Measurements from ENCODE around the gene SBNO2. TPM values are rescaled to one million over a fixed set of nuclear protein-coding genes. Genes with fewer than 3 reads are reported as not detected.

The SBNO2 gene
- total and polyA plus RNA-seq, 2 of the 4 experiments (the other 2 are of a cell fraction): 13.4 to 40.5 TPM

DNA sequence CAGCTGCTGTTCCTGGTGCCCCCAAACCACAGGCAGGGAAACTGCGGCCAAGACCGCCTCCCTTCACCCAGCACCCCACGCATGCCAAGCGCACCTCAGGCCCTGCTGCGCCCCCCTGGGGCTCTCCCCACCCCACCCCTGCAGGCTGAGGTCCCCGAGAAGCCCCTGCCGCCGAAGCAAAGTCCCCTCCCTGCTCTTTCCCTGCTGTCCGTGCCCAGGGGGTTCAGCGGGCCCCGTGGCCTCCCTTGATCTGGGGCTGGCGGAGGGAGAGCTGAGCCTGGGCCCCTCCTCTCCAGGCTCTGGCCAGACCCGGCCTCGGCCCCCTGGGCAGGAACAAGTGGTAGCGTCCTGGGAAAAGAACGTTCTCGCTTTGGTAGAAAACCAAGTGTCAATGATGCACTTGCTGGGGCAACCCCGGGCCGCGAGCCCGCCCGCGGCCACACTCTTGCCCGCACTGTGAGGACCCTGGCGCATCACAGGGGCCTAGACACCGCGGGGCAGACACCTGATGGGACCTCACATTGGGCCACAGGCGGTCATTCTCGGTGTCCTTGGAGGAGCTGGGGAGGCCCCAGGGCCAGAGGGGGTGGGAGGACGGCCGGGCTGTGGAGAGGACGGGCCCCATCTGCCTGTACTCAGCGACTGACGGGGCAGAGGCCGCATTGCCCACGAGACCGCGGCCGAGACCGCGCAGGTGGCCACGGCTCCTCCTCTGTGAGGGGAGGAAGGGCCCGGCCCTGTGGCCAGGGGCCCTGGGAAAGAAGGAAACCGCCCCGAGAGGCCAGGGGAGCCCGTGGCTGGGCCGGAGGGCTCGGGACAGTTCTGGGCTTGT lies 41.3 kb downstream of the SBNO2 start:
- TF ChIP-seq RCOR1 (IDR thresholded peaks at IDR 0.05; ENCODE audit: insufficient replicate concordance, low read length): no peak
- TF ChIP-seq POLR2A (IDR thresholded peaks at IDR 0.05; ENCODE audit: low read depth, low read length): no peak
- TF ChIP-seq MXI1 (IDR thresholded peaks at IDR 0.05; ENCODE audit: borderline replicate concordance, low read depth, low read length): no peak
- TF ChIP-seq CHD1 (IDR thresholded peaks at IDR 0.05; ENCODE audit: low read depth, low read length): no peak
- TF ChIP-seq, protein P1, sequence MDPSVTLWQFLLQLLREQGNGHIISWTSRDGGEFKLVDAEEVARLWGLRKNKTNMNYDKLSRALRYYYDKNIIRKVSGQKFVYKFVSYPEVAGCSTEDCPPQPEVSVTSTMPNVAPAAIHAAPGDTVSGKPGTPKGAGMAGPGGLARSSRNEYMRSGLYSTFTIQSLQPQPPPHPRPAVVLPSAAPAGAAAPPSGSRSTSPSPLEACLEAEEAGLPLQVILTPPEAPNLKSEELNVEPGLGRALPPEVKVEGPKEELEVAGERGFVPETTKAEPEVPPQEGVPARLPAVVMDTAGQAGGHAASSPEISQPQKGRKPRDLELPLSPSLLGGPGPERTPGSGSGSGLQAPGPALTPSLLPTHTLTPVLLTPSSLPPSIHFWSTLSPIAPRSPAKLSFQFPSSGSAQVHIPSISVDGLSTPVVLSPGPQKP (IDR thresholded peaks at IDR 0.05; ENCODE audit: borderline replicate concordance, low read depth, low read length): no peak
- peak overlapping the region; percentile 76 for H3K4me2 ChIP-seq (ENCODE audit: low read depth, low read length)
- peak overlapping the region; percentile 71 for H4K91ac ChIP-seq (ENCODE audit: insufficient read depth, low read depth, low read length)
- no peak for ATAC-seq (ENCODE audit: low read depth)
- CTCF ChIA-PET: interaction anchor here (0.8 kb wide), 1 partner anchor 20 kb away, joined by 3 read pairs; no protein-coding TSS in a partner anchor
- intact Hi-C loops (cut with micrococcal nuclease): loop anchor here (5.0 kb wide), 1 partner anchor 40 kb away; the partner anchor contains the start of gene SBNO2
- H3K36me3 ChIP-seq (ENCODE audit: control insufficient read depth, insufficient read depth, low read length): peaks cover 26% of the 10 kb centered on the region; the same call in 1 of the 2 replicates
- peak overlapping the region; percentile 73 for H2BK120ac ChIP-seq (ENCODE audit: low read depth, low read length)
- peak overlapping the region; percentile 85 for H2AFZ ChIP-seq (replicated peaks; ENCODE audit: low read length, poor library complexity)
- BruUV-seq (replicated peaks): no TSS peak
- H3K27me3 ChIP-seq (ENCODE audit: control insufficient read depth, insufficient read depth, low read length): no peaks in the 10 kb centered on the region
- H3K23ac ChIP-seq (ENCODE audit: low read depth, low read length): peak overlapping the region; percentile 20; the same call in 1 of the 2 replicates
- peaks cover 37% of the 10 kb centered on the region for H4K20me1 ChIP-seq (ENCODE audit: insufficient read depth, low read length)
- POLR2A ChIA-PET (ENCODE audit: unreplicated experiment): no interaction called here
- DNase-seq: no peak
- H3K9ac ChIP-seq (ENCODE audit: low read depth, low read length): peak overlapping the region; percentile 25
- H3K18ac ChIP-seq (ENCODE audit: low read depth, low read length): peak overlapping the region; percentile 17; the same call in 1 of the 2 replicates
- H3K56ac ChIP-seq (ENCODE audit: extremely low read depth, insufficient read depth, low read length): 0 out of 2 replicates have a peak overlapping the region, but pooled peaks have one; percentile 9
- peak overlapping the region; percentile 31; the same call in 1 of the 2 replicates for H2BK20ac ChIP-seq (ENCODE audit: low read depth, low read length)
- in situ Hi-C loops (cut with MboI; ENCODE audit: low sequenced_read_pairs): no loop called here
- peak overlapping the region; percentile 54 for H2AK5ac ChIP-seq (ENCODE audit: low read depth, low read length)
- H2BK5ac ChIP-seq (ENCODE audit: low read depth, low read length, poor library complexity, severe bottlenecking): peak overlapping the region; percentile 92
- peak overlapping the region; percentile 99 for H2AK9ac ChIP-seq (replicated peaks; ENCODE audit: low read depth, low read length, poor library complexity)
- peak overlapping the region; percentile 84 for H3K4ac ChIP-seq (ENCODE audit: low read depth, low read length)
- peaks cover 8% of the 10 kb centered on the region for H3K9me1 ChIP-seq (ENCODE audit: insufficient read depth, low read length)
- H3K14ac ChIP-seq (replicated peaks; ENCODE audit: low read depth, low read length): peak overlapping the region; percentile 87
- H2BK15ac ChIP-seq (ENCODE audit: low read depth, low read length): peak overlapping the region; percentile 10; the same call in 1 of the 3 replicates
- WGBS, 2 experiments (ENCODE audit: extremely low coverage in 2 of 2, insufficient read length in 1 of 2): 67% methylated on average over 22 of the region's 48 CpGs; no CpG with 5 or more reads in 1 of the 2 experiments
- peaks cover 24% of the 10 kb centered on the region for H3K4me1 ChIP-seq (ENCODE audit: control insufficient read depth, insufficient read depth, low read length)
- H3K79me1 ChIP-seq (ENCODE audit: low read depth in 1 of 2, low read length in 2 of 2): peaks cover 21 to 74% of the 10 kb centered on the region in 2 experiments; a peak in 3 of 4 replicates
- peak overlapping the region; percentile 74; a peak in 3 of 4 replicates for H4K8ac ChIP-seq (ENCODE audit: low read depth in 2 of 2, low read length in 2 of 2)
- no peaks in the 10 kb centered on the region for H3K9me3 ChIP-seq (ENCODE audit: control insufficient read depth, insufficient read depth, low read length)
- H3K27ac ChIP-seq (ENCODE audit: insufficient read depth, low read length): peak overlapping the region; percentile 95
- H4K5ac ChIP-seq (ENCODE audit: low read depth, low read length): peak overlapping the region; percentile 43
- dilution Hi-C loops (cut with HindIII; ENCODE audit: low sequenced_read_pairs, unreplicated experiment): no loop called here
- peak overlapping the region; percentile 61; the same call in 1 of the 2 replicates for H3K4me3 ChIP-seq (ENCODE audit: insufficient read depth, low read depth, low read length)

Measured in IMR-90 (cell line).